Adrenal gland (tissue), 5 donors: ENCODE measurements around the gene C17orf67.

Experiments
- POLR2A ChIP-seq, 2 donors: fragments of 450-650 bp; IDR thresholded peaks; one replicate each; pipeline ENCODE4 v1.6.1; 2017; ENCODE audit warnings: antibody characterized with exemption in 2 of 2, mild to moderate bottlenecking in 2 of 2, moderate library complexity in 1 of 2
- TF ChIP-seq, protein P1 (sequence below), 6 experiments: fragments of 450-650 bp in 4 of 6; fragments of 200-600 bp in 2 of 6; sonication (generic) in 1 of 6; IDR thresholded peaks; 1 replicate in 5 of 6; 2 replicates in 1 of 6; pipeline versions ENCODE4 v1.5.1 to v1.8.0; 2016 to 2021; ENCODE audit warnings: antibody characterized with exemption in 6 of 6, mild to moderate bottlenecking in 2 of 6, moderate library complexity in 1 of 6
- donor health status: DM: no; HTN: no; CAD: no.

- TF ChIP-seq, protein P1, sequence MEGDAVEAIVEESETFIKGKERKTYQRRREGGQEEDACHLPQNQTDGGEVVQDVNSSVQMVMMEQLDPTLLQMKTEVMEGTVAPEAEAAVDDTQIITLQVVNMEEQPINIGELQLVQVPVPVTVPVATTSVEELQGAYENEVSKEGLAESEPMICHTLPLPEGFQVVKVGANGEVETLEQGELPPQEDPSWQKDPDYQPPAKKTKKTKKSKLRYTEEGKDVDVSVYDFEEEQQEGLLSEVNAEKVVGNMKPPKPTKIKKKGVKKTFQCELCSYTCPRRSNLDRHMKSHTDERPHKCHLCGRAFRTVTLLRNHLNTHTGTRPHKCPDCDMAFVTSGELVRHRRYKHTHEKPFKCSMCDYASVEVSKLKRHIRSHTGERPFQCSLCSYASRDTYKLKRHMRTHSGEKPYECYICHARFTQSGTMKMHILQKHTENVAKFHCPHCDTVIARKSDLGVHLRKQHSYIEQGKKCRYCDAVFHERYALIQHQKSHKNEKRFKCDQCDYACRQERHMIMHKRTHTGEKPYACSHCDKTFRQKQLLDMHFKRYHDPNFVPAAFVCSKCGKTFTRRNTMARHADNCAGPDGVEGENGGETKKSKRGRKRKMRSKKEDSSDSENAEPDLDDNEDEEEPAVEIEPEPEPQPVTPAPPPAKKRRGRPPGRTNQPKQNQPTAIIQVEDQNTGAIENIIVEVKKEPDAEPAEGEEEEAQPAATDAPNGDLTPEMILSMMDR (IDR thresholded peaks at IDR 0.05), result no peak
- no peak for TF ChIP-seq POLR2A (IDR thresholded peaks at IDR 0.05)
Measured at GRCh38 chr17:56847106-56847505, 13.4 kb upstream of the C17orf67 start.
